GM12878 (cell line): ENCODE measurements around the gene GINS2.

Experiments
- JUNB ChIP-seq: IDR thresholded peaks from 2 replicates; pipeline ENCODE4 v1.6.1; 2016; ENCODE audit warnings: antibody characterized with exemption, mild to moderate bottlenecking
- PBX3 ChIP-seq: IDR thresholded peaks from 2 replicates; pipeline ENCODE4 v1.6.1; 2011; ENCODE audit warnings: mild to moderate bottlenecking, low read depth, low read length, moderate library complexity; ENCODE audit not compliant: insufficient replicate concordance

DNA sequence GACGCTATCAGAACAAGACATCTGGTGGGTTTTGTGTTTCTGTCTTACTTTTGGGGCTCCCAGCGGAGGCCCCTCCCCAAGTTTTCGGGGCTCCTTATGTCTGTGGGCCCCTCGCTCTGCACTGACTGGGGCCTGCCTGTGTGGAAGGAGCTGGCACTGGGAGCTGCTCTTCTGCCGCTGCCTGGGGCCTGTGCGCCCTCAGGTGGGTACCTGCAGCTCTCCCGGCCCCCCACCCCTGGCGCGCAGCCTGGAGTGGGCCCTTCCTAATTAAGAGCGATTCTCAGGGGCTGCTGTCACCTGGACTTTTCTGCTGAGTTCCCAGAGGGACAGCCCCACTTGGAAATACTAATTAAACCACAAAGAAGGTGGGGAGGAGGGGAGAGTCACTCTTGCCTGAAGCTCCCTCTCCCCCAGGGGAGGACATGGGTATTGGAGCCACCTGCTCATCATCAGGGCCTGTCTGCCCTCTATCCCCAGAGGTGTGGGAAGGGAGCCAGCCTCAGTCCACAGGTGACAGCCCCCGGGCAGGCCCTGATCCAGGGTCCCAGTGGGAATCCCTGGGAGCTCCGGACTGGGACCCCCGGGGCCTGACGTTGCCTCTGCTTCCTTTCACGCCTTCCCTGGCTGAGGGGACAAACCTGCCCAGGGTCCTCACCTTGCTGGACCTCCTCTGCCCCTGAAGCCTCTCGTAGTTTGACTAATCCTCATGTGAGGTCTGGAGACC, 39.2 kb downstream of the GINS2 start:
- TF ChIP-seq JUNB (no peak), PBX3 (no peak)
